ENCODE results near the gene COA8. TPM values are rescaled to one million over a fixed set of nuclear protein-coding genes. Genes with fewer than 3 reads are reported as not detected.

COA8 gene
- total and polyA plus RNA-seq, 2 donors from 2014 or later = 40.7 to 65.1 TPM

- DNase-seq = peak in 1 of 5 donors; percentile 69
- no peak overlapping the region for H3K27ac ChIP-seq (ENCODE audit: low read depth in 2 of 2, low read length in 2 of 2)
- peaks cover 0 to 11% (median 0%) of the 10 kb centered on the region in 3 donors for H3K4me1 ChIP-seq (ENCODE audit: control insufficient read depth in 2 of 3, insufficient read depth in 2 of 3, low read depth in 1 of 3, low read length in 3 of 3)
- H3K9ac ChIP-seq (ENCODE audit: low read length in 3 of 3) = no peak overlapping the region
- TF ChIP-seq CTCF (IDR thresholded peaks at IDR 0.05; ENCODE audit: borderline replicate concordance, extremely low read depth, insufficient read depth) = no peak
- no peak overlapping the region for H3K4me3 ChIP-seq (ENCODE audit: low read length in 3 of 3)
- intact Hi-C loops (cut with DNase I) = no loop called here
- H3K36me3 ChIP-seq (ENCODE audit: control insufficient read depth in 2 of 3, insufficient read depth in 3 of 3, low read length in 3 of 3) = no peaks in the 10 kb centered on the region
- H3K27me3 ChIP-seq (ENCODE audit: control insufficient read depth, insufficient read depth, low read length) = no peaks in the 10 kb centered on the region
- H3K9me3 ChIP-seq (ENCODE audit: control insufficient read depth in 2 of 3, insufficient read depth in 1 of 3, low read length in 3 of 3) = no peaks in the 10 kb centered on the region
- FAIRE-seq = no peak
Measured at GRCh38 chr14:103545219-103545914, 17.4 kb upstream of the COA8 start.

- intact Hi-C loops (cut with DNase I) = no loop called here
- Histone ChIP-seq H3K27me3 (ENCODE audit: control insufficient read depth, insufficient read depth, low read length) (no peaks in the 10 kb centered on the region), H3K27ac (ENCODE audit: low read depth in 2 of 2, low read length in 2 of 2) (no peak overlapping the region), H3K36me3 (ENCODE audit: control insufficient read depth in 2 of 3, insufficient read depth in 3 of 3, low read length in 3 of 3) (no peaks in the 10 kb centered on the region), H3K4me3 (ENCODE audit: low read length in 3 of 3) (no peak overlapping the region), H3K9me3 (ENCODE audit: control insufficient read depth in 2 of 3, insufficient read depth in 1 of 3, low read length in 3 of 3) (no peaks in the 10 kb centered on the region), H3K4me1 (ENCODE audit: control insufficient read depth in 2 of 3, insufficient read depth in 2 of 3, low read depth in 1 of 3, low read length in 3 of 3) (peaks cover 0 to 16% (median 0%) of the 10 kb centered on the region in 3 donors), H3K9ac (ENCODE audit: low read length in 3 of 3) (no peak overlapping the region)
- FAIRE-seq (no peak), DNase-seq (peak in 1 of 5 donors; percentile 68)
- no peak for TF ChIP-seq CTCF (IDR thresholded peaks at IDR 0.05; ENCODE audit: borderline replicate concordance, extremely low read depth, insufficient read depth)
Measured at GRCh38 chr14:103545915-103546651, 16.7 kb upstream of the COA8 start.

- intact Hi-C loops (cut with DNase I) = no loop called here
- Histone ChIP-seq H3K27me3 (ENCODE audit: control insufficient read depth, insufficient read depth, low read length) (no peaks in the 10 kb centered on the region), H3K27ac (ENCODE audit: low read depth in 2 of 2, low read length in 2 of 2) (no peak overlapping the region), H3K9me3 (ENCODE audit: control insufficient read depth in 2 of 3, insufficient read depth in 1 of 3, low read length in 3 of 3) (no peaks in the 10 kb centered on the region), H3K36me3 (ENCODE audit: control insufficient read depth in 2 of 3, insufficient read depth in 3 of 3, low read length in 3 of 3) (no peaks in the 10 kb centered on the region), H3K4me3 (ENCODE audit: low read length in 3 of 3) (no peak overlapping the region), H3K4me1 (ENCODE audit: control insufficient read depth in 2 of 3, insufficient read depth in 2 of 3, low read depth in 1 of 3, low read length in 3 of 3) (peaks cover 0 to 19% (median 0%) of the 10 kb centered on the region in 3 donors), H3K9ac (ENCODE audit: low read length in 3 of 3) (no peak overlapping the region)
- peak; percentile 89 for TF ChIP-seq CTCF (IDR thresholded peaks at IDR 0.05; ENCODE audit: borderline replicate concordance, extremely low read depth, insufficient read depth)
- DNase-seq (peak; percentile 74 to 89 (median 81)), FAIRE-seq (no peak)
Measured at GRCh38 chr14:103546652-103547454, 15.9 kb upstream of the COA8 start.

All from kidney (tissue), 14 donors.